ENCODE measurements around the gene TRPM8. TPM values are rescaled to one million over a fixed set of nuclear protein-coding genes. Genes with fewer than 3 reads are reported as not detected.

Gene TRPM8
- total RNA-seq, 4 donors from 2014 or later, result 0.35 TPM; not detected in 3

GRCh38 chr2:233989221-233989858, 72.2 kb downstream of the TRPM8 start:
- TF ChIP-seq, protein P1, sequence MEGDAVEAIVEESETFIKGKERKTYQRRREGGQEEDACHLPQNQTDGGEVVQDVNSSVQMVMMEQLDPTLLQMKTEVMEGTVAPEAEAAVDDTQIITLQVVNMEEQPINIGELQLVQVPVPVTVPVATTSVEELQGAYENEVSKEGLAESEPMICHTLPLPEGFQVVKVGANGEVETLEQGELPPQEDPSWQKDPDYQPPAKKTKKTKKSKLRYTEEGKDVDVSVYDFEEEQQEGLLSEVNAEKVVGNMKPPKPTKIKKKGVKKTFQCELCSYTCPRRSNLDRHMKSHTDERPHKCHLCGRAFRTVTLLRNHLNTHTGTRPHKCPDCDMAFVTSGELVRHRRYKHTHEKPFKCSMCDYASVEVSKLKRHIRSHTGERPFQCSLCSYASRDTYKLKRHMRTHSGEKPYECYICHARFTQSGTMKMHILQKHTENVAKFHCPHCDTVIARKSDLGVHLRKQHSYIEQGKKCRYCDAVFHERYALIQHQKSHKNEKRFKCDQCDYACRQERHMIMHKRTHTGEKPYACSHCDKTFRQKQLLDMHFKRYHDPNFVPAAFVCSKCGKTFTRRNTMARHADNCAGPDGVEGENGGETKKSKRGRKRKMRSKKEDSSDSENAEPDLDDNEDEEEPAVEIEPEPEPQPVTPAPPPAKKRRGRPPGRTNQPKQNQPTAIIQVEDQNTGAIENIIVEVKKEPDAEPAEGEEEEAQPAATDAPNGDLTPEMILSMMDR (IDR thresholded peaks at IDR 0.05), result no peak
- no peak for DNase-seq
- Histone ChIP-seq H3K27ac (no peak overlapping the region), H3K27me3 (no peaks in the 10 kb centered on the region), H3K4me3 (no peak overlapping the region), H3K4me1 (no peaks in the 10 kb centered on the region), H3K36me3 (no peaks in the 10 kb centered on the region), H3K9me3 (no peaks in the 10 kb centered on the region)
- intact Hi-C loops (cut with DNase I; ENCODE audit: low total_unique reads), result no loop called here

GRCh38 chr2:233990261-233990798, 73.2 kb downstream of the TRPM8 start:
- intact Hi-C loops (cut with DNase I; ENCODE audit: low total_unique reads), result no loop called here
- no peaks in the 10 kb centered on the region for H3K9me3 ChIP-seq
- no peaks in the 10 kb centered on the region for H3K36me3 ChIP-seq
- no peaks in the 10 kb centered on the region for H3K27me3 ChIP-seq
- no peak for DNase-seq
- TF ChIP-seq, protein P1 (IDR thresholded peaks at IDR 0.05), result no peak
- TF ChIP-seq POLR2A (IDR thresholded peaks at IDR 0.05), result no peak
- no peaks in the 10 kb centered on the region for H3K4me1 ChIP-seq
- no peak overlapping the region for H3K27ac ChIP-seq
- H3K4me3 ChIP-seq, result no peak overlapping the region

GRCh38 chr2:233991196-233991595, 74.0 kb downstream of the TRPM8 start:
- no peak for DNase-seq
- TF ChIP-seq, protein P1 (IDR thresholded peaks at IDR 0.05), result no peak
- no peak for TF ChIP-seq POLR2A (IDR thresholded peaks at IDR 0.05)
- intact Hi-C loops (cut with DNase I; ENCODE audit: low total_unique reads), result no loop called here

DNA sequence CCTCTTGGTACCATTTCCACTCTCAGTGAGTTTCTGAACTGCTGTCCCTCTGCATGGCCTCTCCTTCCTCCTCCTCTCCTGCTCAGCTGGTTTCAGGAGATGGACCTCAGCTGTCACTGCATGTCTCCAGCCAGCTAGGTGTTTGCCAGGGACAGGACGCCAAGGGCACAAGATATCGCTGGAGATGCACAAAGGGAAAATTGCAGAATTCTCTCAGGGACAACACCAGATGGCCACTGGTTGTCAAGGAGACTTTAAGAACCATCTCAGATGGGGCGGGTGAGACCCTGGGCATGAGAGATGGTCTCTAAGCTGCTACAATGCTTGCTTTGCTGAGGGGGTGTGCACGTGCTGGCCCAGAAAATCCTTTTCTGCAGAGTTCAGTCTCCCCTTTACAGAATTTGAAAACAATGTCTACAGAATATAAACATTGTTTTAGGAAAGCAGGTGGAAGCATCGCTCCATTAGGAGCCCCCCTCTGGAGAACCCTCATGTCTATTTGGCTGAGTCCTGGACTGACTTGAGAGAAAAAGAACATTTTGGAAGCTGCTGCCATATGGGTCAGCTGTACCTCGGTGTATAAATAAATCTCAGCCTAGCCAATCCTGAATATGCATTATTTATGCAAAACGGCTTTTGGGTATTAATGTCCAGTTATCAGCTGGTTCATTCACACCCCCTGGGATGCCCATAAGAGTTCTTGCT, 75.5 kb downstream of the TRPM8 start:
- intact Hi-C loops (cut with DNase I; ENCODE audit: low total_unique reads), result no loop called here
- no peak overlapping the region for H3K4me3 ChIP-seq
- no peaks in the 10 kb centered on the region for H3K4me1 ChIP-seq
- TF ChIP-seq, protein P1 (IDR thresholded peaks at IDR 0.05), result no peak
- no peak for TF ChIP-seq POLR2A (IDR thresholded peaks at IDR 0.05)
- H3K9me3 ChIP-seq, result no peaks in the 10 kb centered on the region
- no peak overlapping the region for H3K27ac ChIP-seq
- H3K27me3 ChIP-seq, result no peaks in the 10 kb centered on the region
- no peak for DNase-seq
- H3K36me3 ChIP-seq, result no peaks in the 10 kb centered on the region

More at GRCh38 chr2:233991196-233991595, 74.0 kb downstream of the TRPM8 start:
- H3K9me3 ChIP-seq, result no peaks in the 10 kb centered on the region
- no peak overlapping the region for H3K4me3 ChIP-seq
- no peak overlapping the region for H3K27ac ChIP-seq
- no peaks in the 10 kb centered on the region for H3K36me3 ChIP-seq
- H3K4me1 ChIP-seq, result no peaks in the 10 kb centered on the region
- no peaks in the 10 kb centered on the region for H3K27me3 ChIP-seq

DNA sequence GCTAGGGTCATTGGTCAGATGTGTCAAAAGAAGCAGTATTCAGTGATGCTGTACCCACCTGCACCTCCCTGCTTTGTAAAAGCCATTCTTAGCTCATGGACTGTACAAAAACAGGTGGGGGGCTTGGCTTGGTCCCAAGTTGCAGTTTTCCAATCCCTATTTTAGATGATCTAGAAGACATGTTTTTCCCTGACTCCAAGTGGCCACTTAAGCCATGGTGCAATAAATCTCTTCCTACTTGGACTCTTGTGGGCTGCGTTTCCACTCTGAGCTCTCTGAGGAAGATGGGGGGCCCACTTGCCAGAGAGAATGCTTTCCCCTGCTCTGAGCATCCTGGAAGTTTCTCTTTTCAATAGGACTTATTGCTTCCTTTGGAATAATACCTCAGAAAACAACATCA, 76.3 kb downstream of the TRPM8 start:
- intact Hi-C loops (cut with DNase I; ENCODE audit: low total_unique reads), result no loop called here

More for the DNA sequence above, 76.3 kb downstream of the TRPM8 start:
- no peak overlapping the region for H3K4me3 ChIP-seq
- no peak overlapping the region for H3K27ac ChIP-seq
- TF ChIP-seq POLR2A (IDR thresholded peaks at IDR 0.05), result no peak
- TF ChIP-seq, protein P1 (IDR thresholded peaks at IDR 0.05), result no peak
- no peaks in the 10 kb centered on the region for H3K36me3 ChIP-seq
- no peaks in the 10 kb centered on the region for H3K27me3 ChIP-seq
- no peak for DNase-seq
- no peaks in the 10 kb centered on the region for H3K4me1 ChIP-seq
- H3K9me3 ChIP-seq, result no peaks in the 10 kb centered on the region

Measured in uterus (tissue), 4 donors.